ENCODE results near the gene KLHL1. TPM values are rescaled to one million over a fixed set of nuclear protein-coding genes. Genes with fewer than 3 reads are reported as not detected.

The KLHL1 gene
- total RNA-seq, 1 donor from 2014 or later: not detected

DNA sequence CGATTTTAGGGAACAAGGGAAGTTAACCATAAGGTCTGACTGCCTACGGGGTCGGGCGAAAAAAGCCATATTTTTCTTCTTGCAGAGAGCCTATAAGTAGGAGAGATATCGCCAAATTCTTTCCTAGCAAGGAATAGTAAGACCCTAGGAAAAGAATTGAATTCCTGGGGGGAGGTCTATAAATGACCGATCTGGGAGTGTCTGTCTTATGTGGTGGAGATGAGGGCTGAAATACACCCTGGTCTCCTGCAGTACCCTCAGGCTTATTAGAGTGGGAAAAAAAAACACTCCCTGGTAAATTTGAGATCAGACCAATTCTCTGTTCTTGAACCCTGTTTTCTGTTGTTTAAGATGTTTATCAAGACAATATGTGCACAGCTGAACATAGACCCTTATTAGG lies 448.1 kb downstream of the KLHL1 start:
- H3K9me3 ChIP-seq (ENCODE audit: insufficient read depth, low read depth, low read length): no peaks in the 10 kb centered on the region
- no peak overlapping the region for H3K27ac ChIP-seq (ENCODE audit: low read depth, low read length)
- no peaks in the 10 kb centered on the region for H4K20me1 ChIP-seq (ENCODE audit: insufficient read depth, low read length)
- no peaks in the 10 kb centered on the region for H3K4me1 ChIP-seq (ENCODE audit: insufficient read depth, low read length)
- H3K4me1 Mint-ChIP-seq (ENCODE audit: low read depth, unreplicated experiment): no peaks in the 10 kb centered on the region
- no peaks in the 10 kb centered on the region for H3K79me2 ChIP-seq (ENCODE audit: insufficient read depth, low read length)
- DNase-seq (ENCODE audit: low read depth) (no peak), FAIRE-seq (no peak)
- H3K4me3 ChIP-seq (ENCODE audit: insufficient read depth, low read depth, low read length): no peak overlapping the region
- no peak overlapping the region for H2AFZ ChIP-seq (ENCODE audit: low read depth, low read length)
- no peaks in the 10 kb centered on the region for H3K27me3 Mint-ChIP-seq (ENCODE audit: low read depth, unreplicated experiment)
- H3K27ac Mint-ChIP-seq (ENCODE audit: unreplicated experiment): no peak overlapping the region
- H3K36me3 Mint-ChIP-seq (ENCODE audit: low read depth, unreplicated experiment): no peaks in the 10 kb centered on the region
- TF ChIP-seq EZH2 (IDR thresholded peaks at IDR 0.05; ENCODE audit: insufficient read depth, low read length): no peak
- TF ChIP-seq, protein P1, sequence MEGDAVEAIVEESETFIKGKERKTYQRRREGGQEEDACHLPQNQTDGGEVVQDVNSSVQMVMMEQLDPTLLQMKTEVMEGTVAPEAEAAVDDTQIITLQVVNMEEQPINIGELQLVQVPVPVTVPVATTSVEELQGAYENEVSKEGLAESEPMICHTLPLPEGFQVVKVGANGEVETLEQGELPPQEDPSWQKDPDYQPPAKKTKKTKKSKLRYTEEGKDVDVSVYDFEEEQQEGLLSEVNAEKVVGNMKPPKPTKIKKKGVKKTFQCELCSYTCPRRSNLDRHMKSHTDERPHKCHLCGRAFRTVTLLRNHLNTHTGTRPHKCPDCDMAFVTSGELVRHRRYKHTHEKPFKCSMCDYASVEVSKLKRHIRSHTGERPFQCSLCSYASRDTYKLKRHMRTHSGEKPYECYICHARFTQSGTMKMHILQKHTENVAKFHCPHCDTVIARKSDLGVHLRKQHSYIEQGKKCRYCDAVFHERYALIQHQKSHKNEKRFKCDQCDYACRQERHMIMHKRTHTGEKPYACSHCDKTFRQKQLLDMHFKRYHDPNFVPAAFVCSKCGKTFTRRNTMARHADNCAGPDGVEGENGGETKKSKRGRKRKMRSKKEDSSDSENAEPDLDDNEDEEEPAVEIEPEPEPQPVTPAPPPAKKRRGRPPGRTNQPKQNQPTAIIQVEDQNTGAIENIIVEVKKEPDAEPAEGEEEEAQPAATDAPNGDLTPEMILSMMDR (IDR thresholded peaks at IDR 0.05; ENCODE audit: insufficient read depth, low read depth, low read length): no peak
- no peak overlapping the region for H3K4me2 ChIP-seq (ENCODE audit: low read length)
- no peak overlapping the region for H3K4me3 Mint-ChIP-seq (ENCODE audit: unreplicated experiment)
- no peak overlapping the region for H3K9ac ChIP-seq (ENCODE audit: low read length)
- no peaks in the 10 kb centered on the region for H3K36me3 ChIP-seq (ENCODE audit: insufficient read depth, low read length)
- no peaks in the 10 kb centered on the region for H3K27me3 ChIP-seq (ENCODE audit: insufficient read depth, low read length)
- H3K9me3 Mint-ChIP-seq (ENCODE audit: unreplicated experiment): peaks cover 10% of the 10 kb centered on the region

DNA sequence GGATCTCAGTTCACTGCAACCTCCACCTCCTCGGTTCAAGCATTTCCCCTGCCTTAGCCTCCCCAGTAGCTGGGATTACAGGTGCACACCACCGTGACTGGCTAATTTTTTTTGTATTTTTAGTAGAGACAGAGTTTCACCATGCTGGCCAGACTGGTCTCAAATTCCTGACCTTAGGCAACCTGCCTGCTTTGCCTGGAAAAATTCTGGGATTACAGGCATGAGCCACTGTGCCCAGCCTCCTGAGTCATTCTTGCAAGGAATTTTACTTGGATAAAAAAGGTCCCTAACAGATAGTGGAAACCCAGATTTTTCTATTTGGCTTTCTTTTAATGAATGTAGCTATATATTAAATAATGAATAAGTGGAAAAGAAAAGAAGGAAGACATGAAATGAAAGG lies 450.6 kb downstream of the KLHL1 start:
- no peak overlapping the region for H3K27ac Mint-ChIP-seq (ENCODE audit: unreplicated experiment)
- FAIRE-seq: no peak
- no peak overlapping the region for H3K4me3 ChIP-seq (ENCODE audit: insufficient read depth, low read depth, low read length)
- H4K20me1 ChIP-seq (ENCODE audit: insufficient read depth, low read length): no peaks in the 10 kb centered on the region
- H3K27me3 ChIP-seq (ENCODE audit: insufficient read depth, low read length): no peaks in the 10 kb centered on the region
- TF ChIP-seq, protein P1 (IDR thresholded peaks at IDR 0.05; ENCODE audit: insufficient read depth, low read depth, low read length): no peak
- no peak for TF ChIP-seq EZH2 (IDR thresholded peaks at IDR 0.05; ENCODE audit: insufficient read depth, low read length)
- no peak overlapping the region for H3K27ac ChIP-seq (ENCODE audit: low read depth, low read length)
- no peak for DNase-seq (ENCODE audit: low read depth)
- no peaks in the 10 kb centered on the region for H3K36me3 ChIP-seq (ENCODE audit: insufficient read depth, low read length)
- H3K4me3 Mint-ChIP-seq (ENCODE audit: unreplicated experiment): no peak overlapping the region
- H3K9me3 ChIP-seq (ENCODE audit: insufficient read depth, low read depth, low read length): no peaks in the 10 kb centered on the region
- no peaks in the 10 kb centered on the region for H3K27me3 Mint-ChIP-seq (ENCODE audit: low read depth, unreplicated experiment)
- no peaks in the 10 kb centered on the region for H3K4me1 ChIP-seq (ENCODE audit: insufficient read depth, low read length)
- no peak overlapping the region for H3K9ac ChIP-seq (ENCODE audit: low read length)
- no peak overlapping the region for H2AFZ ChIP-seq (ENCODE audit: low read depth, low read length)
- H3K4me2 ChIP-seq (ENCODE audit: low read length): no peak overlapping the region
- H3K9me3 Mint-ChIP-seq (ENCODE audit: unreplicated experiment): peaks cover 10% of the 10 kb centered on the region
- no peaks in the 10 kb centered on the region for H3K79me2 ChIP-seq (ENCODE audit: insufficient read depth, low read length)
- no peaks in the 10 kb centered on the region for H3K36me3 Mint-ChIP-seq (ENCODE audit: low read depth, unreplicated experiment)
- H3K4me1 Mint-ChIP-seq (ENCODE audit: low read depth, unreplicated experiment): no peaks in the 10 kb centered on the region

DNA sequence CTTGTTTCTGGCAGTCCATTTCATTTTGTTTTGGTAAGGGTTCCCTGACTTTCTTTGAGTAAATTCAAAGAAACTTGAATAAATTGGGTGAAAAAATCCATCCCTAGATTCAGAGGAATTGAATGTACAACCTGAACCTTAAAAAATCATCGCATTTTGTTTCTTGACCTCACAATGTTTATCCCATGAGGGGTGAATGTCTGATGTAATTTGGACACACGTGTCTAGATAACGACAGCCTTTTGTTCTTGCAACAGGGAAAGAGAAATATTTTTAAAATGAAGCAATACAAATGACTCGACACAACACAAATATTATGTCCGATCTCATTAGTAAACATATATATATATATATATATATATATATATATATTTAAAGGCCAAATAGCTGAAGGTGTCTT lies 453.9 kb downstream of the KLHL1 start:
- no peak overlapping the region for H3K27ac Mint-ChIP-seq (ENCODE audit: unreplicated experiment)
- no peak overlapping the region for H3K4me3 Mint-ChIP-seq (ENCODE audit: unreplicated experiment)
- Histone ChIP-seq H3K9me3 (ENCODE audit: insufficient read depth, low read depth, low read length) (no peaks in the 10 kb centered on the region), H3K4me1 (ENCODE audit: insufficient read depth, low read length) (no peaks in the 10 kb centered on the region), H3K27me3 (ENCODE audit: insufficient read depth, low read length) (no peaks in the 10 kb centered on the region), H3K27ac (ENCODE audit: low read depth, low read length) (no peak overlapping the region), H3K4me3 (ENCODE audit: insufficient read depth, low read depth, low read length) (no peak overlapping the region), H3K9ac (ENCODE audit: low read length) (no peak overlapping the region), H2AFZ (ENCODE audit: low read depth, low read length) (no peak overlapping the region), H3K36me3 (ENCODE audit: insufficient read depth, low read length) (no peaks in the 10 kb centered on the region), H3K79me2 (ENCODE audit: insufficient read depth, low read length) (no peaks in the 10 kb centered on the region), H3K4me2 (ENCODE audit: low read length) (no peak overlapping the region), H4K20me1 (ENCODE audit: insufficient read depth, low read length) (no peaks in the 10 kb centered on the region)
- no peaks in the 10 kb centered on the region for H3K4me1 Mint-ChIP-seq (ENCODE audit: low read depth, unreplicated experiment)
- H3K9me3 Mint-ChIP-seq (ENCODE audit: unreplicated experiment): peaks cover 7% of the 10 kb centered on the region
- no peaks in the 10 kb centered on the region for H3K27me3 Mint-ChIP-seq (ENCODE audit: low read depth, unreplicated experiment)
- no peaks in the 10 kb centered on the region for H3K36me3 Mint-ChIP-seq (ENCODE audit: low read depth, unreplicated experiment)
- no peak for FAIRE-seq
- TF ChIP-seq EZH2 (IDR thresholded peaks at IDR 0.05; ENCODE audit: insufficient read depth, low read length): no peak
- TF ChIP-seq, protein P1 (IDR thresholded peaks at IDR 0.05; ENCODE audit: insufficient read depth, low read depth, low read length): no peak
- no peak for DNase-seq (ENCODE audit: low read depth)

Other genes with a start within 250 kb of the KLHL1 start
- not detected in 2 replicates for gene ATXN8OS, start 626 bp downstream of the KLHL1 start, total RNA-seq